Suprapubic skin (tissue), 4 donors: ENCODE measurements around the gene CAMTA1. TPM values are rescaled to one million over a fixed set of nuclear protein-coding genes. Genes with fewer than 3 reads are reported as not detected.

Experiments used
- DNase-seq, 2 donors: peaks; one replicate each; pipeline ENCODE4 v3.0.0-alpha.2; 2019; ENCODE audit warnings: low spot score in 2 of 2
- H3K27ac ChIP-seq: fragments of 200-600 bp; sonication (generic); one replicate; pipeline ENCODE4 v1.5.1; 2019
- H3K27me3 ChIP-seq: fragments of 200-600 bp; sonication (generic); one replicate; pipeline ENCODE4 v1.5.1; 2019
- H3K36me3 ChIP-seq: fragments of 200-600 bp; sonication (generic); one replicate; pipeline ENCODE4 v1.5.1; 2019
- H3K4me1 ChIP-seq: fragments of 200-600 bp; sonication (generic); one replicate; pipeline ENCODE4 v1.5.1; 2019
- H3K4me3 ChIP-seq: fragments of 200-600 bp; sonication (generic); one replicate; pipeline ENCODE4 v1.5.1; 2019; ENCODE audit warnings: mild to moderate bottlenecking
- H3K9me3 ChIP-seq: fragments of 200-600 bp; sonication (generic); one replicate; pipeline ENCODE4 v1.5.1; 2019
- EP300 ChIP-seq: sonication (generic); formaldehyde crosslinking; IDR thresholded peaks from one replicate; pipeline ENCODE4 v1.6.1; 2017; ENCODE audit warnings: antibody characterized with exemption
- POLR2A ChIP-seq, 2 donors: fragments of 450-650 bp; IDR thresholded peaks; one replicate each; pipeline ENCODE4 v1.6.1; 2017; ENCODE audit warnings: antibody characterized with exemption in 2 of 2, mild to moderate bottlenecking in 2 of 2, moderate library complexity in 2 of 2
- POLR2AphosphoS5 ChIP-seq, 3 donors: sonication (generic); formaldehyde crosslinking; IDR thresholded peaks; one replicate each; pipeline ENCODE4 v1.6.1; 2017; ENCODE audit warnings: antibody characterized with exemption in 3 of 3
- WGBS: methylation state at CpG from one replicate; pipeline ENCODE4 v1.1.5; 2018; 5-methylcytosine and 5-hydroxymethylcytosine counted together
- total RNA-seq, 4 donors: library from RNA; depleted of rRNA; stranded (reverse); fragments of >200 nt; gene quantifications; one replicate each; pipeline ENCODE4 v1.1.0, GENCODE V29; 2016
- TF ChIP-seq, protein P1 (sequence below), 2 donors: fragments of 200-600 bp in 1 of 2; fragments of 450-650 bp in 1 of 2; sonication (generic) in 1 of 2; IDR thresholded peaks; one replicate each; pipeline ENCODE4 v1.5.1; 2016 to 2019; ENCODE audit warnings: antibody characterized with exemption in 2 of 2, mild to moderate bottlenecking in 1 of 2, moderate library complexity in 1 of 2

The CAMTA1 gene
- total RNA-seq, 4 donors from 2014 or later, result 40.4 to 54.1 (median 46.6) TPM

DNA sequence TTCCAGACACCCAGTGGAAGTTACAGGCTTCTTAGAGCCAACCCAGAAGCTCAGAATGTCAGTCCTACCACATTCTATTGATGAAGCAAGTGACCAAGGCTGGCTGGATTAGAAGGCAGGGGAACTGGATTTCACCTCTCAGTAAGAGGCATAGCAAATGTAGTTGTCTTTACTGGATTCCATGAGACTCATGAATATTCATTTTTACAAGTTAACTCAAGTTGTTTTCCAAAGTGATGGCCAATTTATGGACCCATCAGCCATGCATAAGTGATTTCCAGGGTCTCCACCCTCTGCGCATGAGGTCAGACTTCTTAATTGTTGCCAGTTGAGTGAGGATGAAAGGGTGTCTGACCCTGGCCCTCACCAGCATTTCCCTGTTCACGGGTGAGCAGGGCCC, 559.0 kb downstream of the CAMTA1 start:
- no peak for DNase-seq
- whole genome bisulfite sequencing, result 67% methylated on average over 2 of the region's 2 CpGs
- TF ChIP-seq POLR2A (IDR thresholded peaks at IDR 0.05) (no peak), POLR2AphosphoS5 (IDR thresholded peaks at IDR 0.05) (no peak), EP300 (no peak)
- TF ChIP-seq, protein P1, sequence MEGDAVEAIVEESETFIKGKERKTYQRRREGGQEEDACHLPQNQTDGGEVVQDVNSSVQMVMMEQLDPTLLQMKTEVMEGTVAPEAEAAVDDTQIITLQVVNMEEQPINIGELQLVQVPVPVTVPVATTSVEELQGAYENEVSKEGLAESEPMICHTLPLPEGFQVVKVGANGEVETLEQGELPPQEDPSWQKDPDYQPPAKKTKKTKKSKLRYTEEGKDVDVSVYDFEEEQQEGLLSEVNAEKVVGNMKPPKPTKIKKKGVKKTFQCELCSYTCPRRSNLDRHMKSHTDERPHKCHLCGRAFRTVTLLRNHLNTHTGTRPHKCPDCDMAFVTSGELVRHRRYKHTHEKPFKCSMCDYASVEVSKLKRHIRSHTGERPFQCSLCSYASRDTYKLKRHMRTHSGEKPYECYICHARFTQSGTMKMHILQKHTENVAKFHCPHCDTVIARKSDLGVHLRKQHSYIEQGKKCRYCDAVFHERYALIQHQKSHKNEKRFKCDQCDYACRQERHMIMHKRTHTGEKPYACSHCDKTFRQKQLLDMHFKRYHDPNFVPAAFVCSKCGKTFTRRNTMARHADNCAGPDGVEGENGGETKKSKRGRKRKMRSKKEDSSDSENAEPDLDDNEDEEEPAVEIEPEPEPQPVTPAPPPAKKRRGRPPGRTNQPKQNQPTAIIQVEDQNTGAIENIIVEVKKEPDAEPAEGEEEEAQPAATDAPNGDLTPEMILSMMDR (IDR thresholded peaks at IDR 0.05), result no peak

DNA sequence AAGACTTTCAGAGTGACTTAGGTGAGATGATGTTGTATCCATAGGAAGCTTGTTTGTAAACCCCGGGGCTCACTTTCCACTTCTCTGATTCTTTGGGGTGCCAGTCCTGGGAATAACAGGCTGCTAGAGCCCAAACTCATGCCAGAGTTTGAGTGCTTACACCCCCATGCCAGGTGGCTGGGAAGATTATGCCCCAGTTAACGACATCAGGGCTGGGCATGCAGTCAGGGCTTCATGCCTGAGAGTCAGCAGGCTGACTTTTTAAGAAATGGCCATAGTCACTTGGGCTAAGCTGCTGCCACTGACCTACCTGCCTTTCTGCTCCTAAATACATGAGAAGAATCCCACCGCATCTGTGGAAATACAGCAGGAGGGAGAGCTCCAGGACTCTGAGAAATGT, 560.3 kb downstream of the CAMTA1 start:
- TF ChIP-seq EP300, result no peak
- no peak for TF ChIP-seq POLR2AphosphoS5 (IDR thresholded peaks at IDR 0.05)
- TF ChIP-seq, protein P1 (IDR thresholded peaks at IDR 0.05), result no peak
- no peak for TF ChIP-seq POLR2A (IDR thresholded peaks at IDR 0.05)
- no peak overlapping the region for H3K4me3 ChIP-seq
- H3K4me1 ChIP-seq, result no peaks in the 10 kb centered on the region
- H3K9me3 ChIP-seq, result no peaks in the 10 kb centered on the region
- 79% methylated on average over 3 of the region's 3 CpGs for WGBS
- H3K27me3 ChIP-seq, result peaks cover 10% of the 10 kb centered on the region
- no peak overlapping the region for H3K27ac ChIP-seq
- DNase-seq, result no peak
- H3K36me3 ChIP-seq, result no peaks in the 10 kb centered on the region

More for the DNA sequence above, 559.0 kb downstream of the CAMTA1 start:
- Histone ChIP-seq H3K27me3 (peaks cover 7% of the 10 kb centered on the region), H3K27ac (no peak overlapping the region), H3K36me3 (no peaks in the 10 kb centered on the region), H3K9me3 (no peaks in the 10 kb centered on the region), H3K4me1 (no peaks in the 10 kb centered on the region), H3K4me3 (no peak overlapping the region)

GRCh38 chr1:7346070-7346596, 560.9 kb downstream of the CAMTA1 start:
- Histone ChIP-seq H3K9me3 (no peaks in the 10 kb centered on the region), H3K27ac (no peak overlapping the region), H3K36me3 (no peaks in the 10 kb centered on the region), H3K4me1 (no peaks in the 10 kb centered on the region), H3K27me3 (peaks cover 10% of the 10 kb centered on the region), H3K4me3 (no peak overlapping the region)
- WGBS, result 91% methylated on average over 3 of the region's 3 CpGs
- TF ChIP-seq POLR2A (IDR thresholded peaks at IDR 0.05) (no peak), EP300 (no peak), POLR2AphosphoS5 (IDR thresholded peaks at IDR 0.05) (no peak)
- TF ChIP-seq, protein P1 (IDR thresholded peaks at IDR 0.05), result no peak
- DNase-seq, result no peak

DNA sequence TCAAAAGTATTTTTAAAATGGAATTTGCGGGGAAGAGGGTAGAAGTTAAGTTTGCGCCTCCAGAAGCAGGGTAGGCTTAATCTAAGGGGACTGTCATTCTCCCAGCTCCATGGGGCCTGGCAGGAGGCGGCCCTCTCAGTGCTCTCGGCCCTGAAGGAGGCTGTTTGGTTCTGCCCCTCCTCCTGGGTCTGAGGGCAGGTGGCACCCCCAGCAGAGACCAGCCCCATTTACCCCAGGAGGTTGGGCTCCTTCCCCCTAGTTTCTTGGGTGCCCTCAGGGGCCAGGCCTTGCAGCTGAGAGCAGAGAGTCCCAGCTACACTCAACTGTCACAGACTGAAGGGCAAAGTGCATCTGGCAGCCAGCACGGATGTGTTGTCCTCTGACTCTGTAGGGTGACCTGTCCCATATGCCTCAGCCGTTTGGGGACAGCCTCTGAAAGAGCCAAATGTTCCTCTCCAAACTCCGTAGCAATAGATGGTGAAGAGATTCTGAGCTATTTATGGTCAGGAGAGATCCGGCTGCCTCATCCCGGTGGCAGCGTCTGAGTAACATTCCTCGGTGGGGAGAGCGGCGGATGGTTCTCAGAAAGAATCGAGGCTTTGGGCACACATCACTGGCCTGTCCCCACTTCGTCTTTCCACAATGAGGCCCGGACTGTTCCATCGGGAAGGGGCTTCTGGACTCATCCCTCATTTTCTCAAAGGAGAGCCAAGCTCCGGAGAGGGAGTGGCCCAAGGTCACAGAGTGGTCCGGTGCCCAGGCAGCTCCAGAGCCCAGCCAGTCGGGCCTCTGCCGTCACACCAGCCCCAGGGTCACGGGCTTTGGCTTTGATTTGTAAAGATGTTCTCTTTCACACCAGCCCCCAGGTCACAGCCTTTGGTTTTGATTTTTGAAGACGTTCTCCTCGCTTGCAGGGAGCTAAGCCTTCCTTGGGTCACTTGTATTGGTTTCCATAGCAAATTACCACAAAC, 561.6 kb downstream of the CAMTA1 start:
- 80% methylated on average over 24 of the region's 24 CpGs for WGBS
- H3K27ac ChIP-seq, result no peak overlapping the region
- no peak overlapping the region for H3K4me3 ChIP-seq
- TF ChIP-seq, protein P1 (IDR thresholded peaks at IDR 0.05), result no peak
- TF ChIP-seq POLR2AphosphoS5 (IDR thresholded peaks at IDR 0.05) (no peak), EP300 (no peak), POLR2A (IDR thresholded peaks at IDR 0.05) (no peak)
- H3K36me3 ChIP-seq, result no peaks in the 10 kb centered on the region
- no peak for DNase-seq
- peaks cover 14% of the 10 kb centered on the region for H3K27me3 ChIP-seq
- H3K4me1 ChIP-seq, result no peaks in the 10 kb centered on the region
- H3K9me3 ChIP-seq, result no peaks in the 10 kb centered on the region

DNA sequence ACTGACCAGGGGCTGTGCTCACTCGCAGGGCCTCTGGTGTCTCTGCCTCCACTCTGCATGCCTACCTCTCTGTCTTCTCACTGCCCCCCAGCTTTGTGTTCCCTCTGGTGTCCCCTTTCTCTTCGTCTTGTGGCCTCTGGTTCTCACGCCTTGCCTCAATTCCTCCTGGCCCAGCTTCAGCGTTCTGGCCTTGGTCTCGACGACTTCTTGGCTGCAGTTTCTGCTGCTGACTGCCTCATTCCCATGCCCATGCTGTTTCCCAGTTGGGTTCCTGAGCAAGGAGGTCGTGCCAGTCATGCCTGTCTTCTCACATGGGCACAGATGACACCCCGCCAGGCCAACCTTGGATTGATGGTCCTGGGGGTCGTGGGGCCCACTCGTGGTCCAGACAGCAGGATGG, 562.8 kb downstream of the CAMTA1 start:
- TF ChIP-seq, protein P1 (IDR thresholded peaks at IDR 0.05), result no peak
- TF ChIP-seq POLR2AphosphoS5 (IDR thresholded peaks at IDR 0.05), result no peak
- TF ChIP-seq POLR2A (IDR thresholded peaks at IDR 0.05), result no peak
- TF ChIP-seq EP300, result no peak

More for the DNA sequence above, 562.8 kb downstream of the CAMTA1 start:
- Histone ChIP-seq H3K27ac (no peak overlapping the region), H3K4me3 (no peak overlapping the region), H3K36me3 (no peaks in the 10 kb centered on the region), H3K9me3 (no peaks in the 10 kb centered on the region), H3K4me1 (no peaks in the 10 kb centered on the region), H3K27me3 (peaks cover 14% of the 10 kb centered on the region)
- DNase-seq, result no peak
- 76% methylated on average over 9 of the region's 10 CpGs for WGBS
